H9 (cell line): Measurements from ENCODE around the gene DQX1. TPM values are rescaled to one million over a fixed set of nuclear protein-coding genes. Genes with fewer than 3 reads are reported as not detected.

Experiments used
- DNase-seq: peaks from one replicate; pipeline ENCODE4 v3.0.0-alpha.2; 2017
- H2AFZ ChIP-seq: one replicate; pipeline ENCODE4 v1.6.1; 2013; ENCODE audit warnings: mild to moderate bottlenecking, low read length, control low read depth, moderate library complexity
- H2AK5ac ChIP-seq: 2 replicates; pipeline ENCODE4 v1.6.1; 2013; ENCODE audit warnings: low read length, control low read depth, mixed read lengths; ENCODE audit not compliant: insufficient read length
- H2BK120ac ChIP-seq: one replicate; pipeline ENCODE4 v1.6.1; 2013; ENCODE audit warnings: low read depth, mild to moderate bottlenecking, low read length, control low read depth, inconsistent platforms; ENCODE audit not compliant: poor library complexity, severe bottlenecking
- H2BK12ac ChIP-seq: 2 replicates; pipeline ENCODE4 v1.6.1; 2013; ENCODE audit warnings: low read length, control low read depth, mixed read lengths, low read depth; ENCODE audit not compliant: insufficient read length
- H2BK15ac ChIP-seq: 2 replicates; pipeline ENCODE4 v1.6.1; 2013; ENCODE audit warnings: low read depth, low read length, control low read depth
- H2BK20ac ChIP-seq: one replicate; pipeline ENCODE4 v1.6.1; 2013; ENCODE audit warnings: low read depth, mild to moderate bottlenecking, low read length, control low read depth, inconsistent platforms; ENCODE audit not compliant: poor library complexity, severe bottlenecking
- H2BK5ac ChIP-seq: 2 replicates; pipeline ENCODE4 v1.6.1; 2013; ENCODE audit warnings: low read length, control low read depth, mixed read lengths; ENCODE audit not compliant: insufficient read length
- H3K14ac ChIP-seq: 2 replicates; pipeline ENCODE4 v1.6.1; 2013; ENCODE audit warnings: low read length, control low read depth; ENCODE audit not compliant: insufficient read depth
- H3K18ac ChIP-seq: 2 replicates; pipeline ENCODE4 v1.6.1; 2013; ENCODE audit warnings: low read depth, mild to moderate bottlenecking, mixed read lengths, low read length, control low read depth; ENCODE audit not compliant: insufficient read length
- H3K23ac ChIP-seq: 2 replicates; pipeline ENCODE4 v1.6.1; 2013; ENCODE audit warnings: low read length, control low read depth, mixed read lengths, low read depth; ENCODE audit not compliant: insufficient read length
- H3K23me2 ChIP-seq: 2 replicates; pipeline ENCODE4 v1.6.1; 2013; ENCODE audit warnings: low read depth, mild to moderate bottlenecking, mixed read lengths, low read length, control low read depth; ENCODE audit not compliant: insufficient read length, poor library complexity, severe bottlenecking
- H3K27ac ChIP-seq: 2 replicates; pipeline ENCODE4 v1.5.1; 2013; ENCODE audit warnings: low read length, control low read depth, mixed read lengths, low read depth; ENCODE audit not compliant: insufficient read length
- H3K27me3 ChIP-seq: 2 replicates; pipeline ENCODE4 v1.6.1; 2013; ENCODE audit warnings: low read length, control low read depth, inconsistent platforms; ENCODE audit not compliant: insufficient read depth
- H3K4ac ChIP-seq: 2 replicates; pipeline ENCODE4 v1.6.1; 2013; ENCODE audit warnings: low read depth, mild to moderate bottlenecking, control low read depth, inconsistent platforms, low read length, moderate library complexity
- H3K4me1 ChIP-seq: 2 replicates; pipeline ENCODE4 v1.6.1; 2013; ENCODE audit warnings: low read length, control low read depth, inconsistent platforms; ENCODE audit not compliant: insufficient read depth
- H3K4me2 ChIP-seq: 2 replicates; pipeline ENCODE4 v1.6.1; 2013; ENCODE audit warnings: low read length, control low read depth, mixed read lengths; ENCODE audit not compliant: insufficient read length, insufficient read depth
- H3K56ac ChIP-seq: 2 replicates; pipeline ENCODE4 v1.6.1; 2013; ENCODE audit warnings: low read depth, mild to moderate bottlenecking, mixed read lengths, low read length, control low read depth; ENCODE audit not compliant: insufficient read length
- H3K79me1 ChIP-seq: 2 replicates; pipeline ENCODE4 v1.6.1; 2013; ENCODE audit warnings: low read depth, mild to moderate bottlenecking, moderate library complexity, low read length, control low read depth, inconsistent platforms; ENCODE audit not compliant: insufficient read depth, poor library complexity, severe bottlenecking
- H3K79me2 ChIP-seq: 2 replicates; pipeline ENCODE4 v1.6.1; 2013; ENCODE audit warnings: low read length, control low read depth, inconsistent platforms; ENCODE audit not compliant: insufficient read depth
- H3K9ac ChIP-seq: 2 replicates; pipeline ENCODE4 v1.6.1; 2013; ENCODE audit warnings: low read length, control low read depth, mixed read lengths; ENCODE audit not compliant: insufficient read length; ENCODE audit errors: extremely low read depth
- H3K9me3 ChIP-seq: one replicate; pipeline ENCODE4 v1.6.1; 2013; ENCODE audit warnings: low read depth, low read length, inconsistent platforms; ENCODE audit not compliant: control insufficient read depth
- H3T11ph ChIP-seq: one replicate; pipeline ENCODE4 v1.6.1; 2013; ENCODE audit warnings: mild to moderate bottlenecking, low read length, control low read depth, inconsistent platforms
- H4K20me1 ChIP-seq: one replicate; pipeline ENCODE4 v1.6.1; 2013; ENCODE audit not compliant: control insufficient read depth, insufficient read length, insufficient read depth
- H4K5ac ChIP-seq: 2 replicates; pipeline ENCODE4 v1.6.1; 2013; ENCODE audit warnings: low read depth, mild to moderate bottlenecking, mixed read lengths, low read length, control low read depth; ENCODE audit not compliant: insufficient read length
- H4K8ac ChIP-seq: replicated peaks from 2 replicates; pipeline ENCODE4 v1.6.1; 2013; ENCODE audit warnings: low read length, control low read depth, mixed read lengths, low read depth; ENCODE audit not compliant: insufficient read length
- H4K91ac ChIP-seq: 2 replicates; pipeline ENCODE4 v1.6.1; 2013; ENCODE audit warnings: low read depth, mild to moderate bottlenecking, moderate library complexity, mixed read lengths, low read length, control low read depth; ENCODE audit not compliant: insufficient read length
- H3K27ac Mint-ChIP-seq, 3 experiments: 2 replicates in 2 of 3; 3 replicates in 1 of 3; pipeline ENCODE4 v1.8.0; 2020 to 2021; ENCODE audit warnings: mixed read lengths in 3 of 3, mild to moderate bottlenecking in 1 of 3, moderate library complexity in 1 of 3
- H3K27me3 Mint-ChIP-seq: 2 replicates; pipeline ENCODE4 v1.8.0; 2021; ENCODE audit warnings: low read depth, mild to moderate bottlenecking, moderate library complexity, mixed read lengths
- H3K36me3 Mint-ChIP-seq, 3 experiments: 2 replicates in 2 of 3; 3 replicates in 1 of 3; pipeline ENCODE4 v1.8.0; 2020 to 2021; ENCODE audit warnings: low read depth in 3 of 3, mixed read lengths in 3 of 3; ENCODE audit not compliant: insufficient read depth in 1 of 3
- H3K4me1 Mint-ChIP-seq, 2 experiments: 2 replicates each; pipeline ENCODE4 v1.8.0; 2020; ENCODE audit warnings: mixed read lengths in 2 of 2
- H3K4me3 Mint-ChIP-seq, 2 experiments: 2 replicates in 1 of 2; 3 replicates in 1 of 2; pipeline ENCODE4 v1.8.0; 2020 to 2021; ENCODE audit warnings: mild to moderate bottlenecking in 2 of 2, mixed read lengths in 2 of 2, moderate library complexity in 1 of 2
- H3K9me3 Mint-ChIP-seq, 2 experiments: 2 replicates in 1 of 2; 3 replicates in 1 of 2; pipeline ENCODE4 v1.8.0; 2020; ENCODE audit warnings: mild to moderate bottlenecking in 2 of 2, mixed read lengths in 2 of 2, moderate library complexity in 1 of 2
- WGBS: extraction: QIAGEN DNeasy Blood & Tissue Kit; methylation state at CpG from one replicate; pipeline ENCODE4 v1.1.7; 2013; ENCODE audit warnings: missing lambda C conversion rate, low lambda C conversion rate, mixed read lengths; ENCODE audit not compliant: insufficient read length; ENCODE audit errors: extremely low coverage; 5-methylcytosine and 5-hydroxymethylcytosine counted together
- total RNA-seq: library from RNA; stranded (reverse); gene quantifications from 2 replicates; pipeline ENCODE4 v1.2.1, GENCODE V29; 2021
- TF ChIP-seq, protein P1 (sequence below): fragments of 200-600 bp; sonication (generic); conservative IDR thresholded peaks from 3 replicates; pipeline ENCODE4 v1.8.0; 2021; ENCODE audit warnings: antibody characterized with exemption, mild to moderate bottlenecking

DQX1 gene
- total RNA-seq, 1 experiment from 2014 or later: 0.98 TPM

DNA sequence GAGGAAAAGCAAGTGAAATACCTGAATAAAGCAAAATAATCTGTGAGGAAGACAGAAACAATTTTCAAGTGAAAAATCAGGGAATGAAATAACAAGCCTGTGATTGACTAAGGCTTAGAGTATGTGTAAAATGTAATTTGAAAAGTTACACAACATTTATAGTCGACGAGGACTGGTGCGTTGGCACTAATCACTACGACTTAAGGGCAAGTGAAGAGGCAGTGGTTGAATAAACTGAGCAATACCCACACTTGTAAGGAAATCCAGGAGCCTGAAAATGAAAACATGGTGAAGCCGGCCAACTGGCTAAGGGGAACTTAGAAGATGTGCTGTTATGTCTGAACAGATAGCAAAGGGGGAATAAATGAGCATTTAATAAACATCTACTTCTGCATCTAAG, 41.9 kb upstream of the DQX1 start:
- Mint-ChIP-seq H3K9me3 (no peaks in the 10 kb centered on the region), H3K4me3 (no peak overlapping the region), H3K27me3 (peaks cover 9% of the 10 kb centered on the region), H3K27ac (no peak overlapping the region), H3K4me1 (no peaks in the 10 kb centered on the region), H3K36me3 (no peaks in the 10 kb centered on the region)
- no peaks in the 10 kb centered on the region for H3K9me3 ChIP-seq
- no peak overlapping the region for H2BK120ac ChIP-seq
- H3K79me1 ChIP-seq: no peaks in the 10 kb centered on the region
- no peak overlapping the region for H3K9ac ChIP-seq
- H2BK20ac ChIP-seq: no peak overlapping the region
- H3K14ac ChIP-seq: no peak overlapping the region
- no peak overlapping the region for H3K27ac ChIP-seq
- DNase-seq: no peak
- no peak overlapping the region for H2AK5ac ChIP-seq
- H3T11ph ChIP-seq: no peak overlapping the region
- H3K23ac ChIP-seq: no peak overlapping the region
- no peak overlapping the region for H3K56ac ChIP-seq
- H3K23me2 ChIP-seq: no peaks in the 10 kb centered on the region
- TF ChIP-seq, protein P1, sequence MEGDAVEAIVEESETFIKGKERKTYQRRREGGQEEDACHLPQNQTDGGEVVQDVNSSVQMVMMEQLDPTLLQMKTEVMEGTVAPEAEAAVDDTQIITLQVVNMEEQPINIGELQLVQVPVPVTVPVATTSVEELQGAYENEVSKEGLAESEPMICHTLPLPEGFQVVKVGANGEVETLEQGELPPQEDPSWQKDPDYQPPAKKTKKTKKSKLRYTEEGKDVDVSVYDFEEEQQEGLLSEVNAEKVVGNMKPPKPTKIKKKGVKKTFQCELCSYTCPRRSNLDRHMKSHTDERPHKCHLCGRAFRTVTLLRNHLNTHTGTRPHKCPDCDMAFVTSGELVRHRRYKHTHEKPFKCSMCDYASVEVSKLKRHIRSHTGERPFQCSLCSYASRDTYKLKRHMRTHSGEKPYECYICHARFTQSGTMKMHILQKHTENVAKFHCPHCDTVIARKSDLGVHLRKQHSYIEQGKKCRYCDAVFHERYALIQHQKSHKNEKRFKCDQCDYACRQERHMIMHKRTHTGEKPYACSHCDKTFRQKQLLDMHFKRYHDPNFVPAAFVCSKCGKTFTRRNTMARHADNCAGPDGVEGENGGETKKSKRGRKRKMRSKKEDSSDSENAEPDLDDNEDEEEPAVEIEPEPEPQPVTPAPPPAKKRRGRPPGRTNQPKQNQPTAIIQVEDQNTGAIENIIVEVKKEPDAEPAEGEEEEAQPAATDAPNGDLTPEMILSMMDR: no peak
- H2BK5ac ChIP-seq: no peak overlapping the region
- no peak overlapping the region for H4K91ac ChIP-seq
- no peak overlapping the region for H2BK15ac ChIP-seq
- no peak overlapping the region for H3K18ac ChIP-seq
- H2BK12ac ChIP-seq: no peak overlapping the region
- H2AFZ ChIP-seq: no peak overlapping the region
- no peaks in the 10 kb centered on the region for H4K20me1 ChIP-seq
- H3K4ac ChIP-seq: no peak overlapping the region
- no peaks in the 10 kb centered on the region for H3K79me2 ChIP-seq
- H3K4me2 ChIP-seq: no peak overlapping the region
- no peak overlapping the region for H4K5ac ChIP-seq
- no peak overlapping the region for H4K8ac ChIP-seq
- no peaks in the 10 kb centered on the region for H3K4me1 ChIP-seq
- no peaks in the 10 kb centered on the region for H3K27me3 ChIP-seq
- no CpG with 5 or more reads among the region's 5 CpGs for WGBS
